Measurements from ENCODE around the gene ALOX15B.
"Not testable (repeated sequence)": the region's sequence is repeated elsewhere in the genome, so short reads cannot be mapped to it uniquely, and the experiment has no call there.

The ALOX15B gene

GRCh38 chr17:8013731-8014557 lies 24.9 kb upstream of the ALOX15B start:
- DNase-seq: no peak

GRCh38 chr17:8014558-8014850 lies 24.4 kb upstream of the ALOX15B start:
- no peak for DNase-seq

GRCh38 chr17:8015236-8015956 lies 23.5 kb upstream of the ALOX15B start:
- DNase-seq: no peak

- no peak for DNase-seq
Measured at GRCh38 chr17:8015957-8016631, 22.8 kb upstream of the ALOX15B start.

GRCh38 chr17:8016632-8017424 lies 22.0 kb upstream of the ALOX15B start:
- no peak for DNase-seq

GRCh38 chr17:8018436-8018835 lies 20.4 kb upstream of the ALOX15B start:
- DNase-seq: no peak

GRCh38 chr17:8019166-8019565 lies 19.7 kb upstream of the ALOX15B start:
- no peak for DNase-seq

GRCh38 chr17:8019665-8020650 lies 18.9 kb upstream of the ALOX15B start:
- no peak for DNase-seq

- DNase-seq: no peak
Measured at GRCh38 chr17:8020776-8021564, 17.9 kb upstream of the ALOX15B start.

GRCh38 chr17:8021565-8022359 lies 17.1 kb upstream of the ALOX15B start:
- no peak for DNase-seq

GRCh38 chr17:8022360-8023003 lies 16.4 kb upstream of the ALOX15B start:
- no peak for DNase-seq

GRCh38 chr17:8024161-8024560 lies 14.7 kb upstream of the ALOX15B start:
- not testable (repeated sequence) for DNase-seq

- no peak for DNase-seq
Measured at GRCh38 chr17:8025176-8025911, 13.5 kb upstream of the ALOX15B start.

GRCh38 chr17:8029121-8029520 lies 9.7 kb upstream of the ALOX15B start:
- no peak for DNase-seq

- no peak for DNase-seq
Measured at GRCh38 chr17:8031261-8031661, 7.6 kb upstream of the ALOX15B start.

- DNase-seq: no peak
Measured at GRCh38 chr17:8031950-8032349, 6.9 kb upstream of the ALOX15B start.

- DNase-seq: no peak
Measured at GRCh38 chr17:8032442-8032841, 6.4 kb upstream of the ALOX15B start.

- DNase-seq: no peak
Measured at GRCh38 chr17:8039611-8040168, 831 bp downstream of the ALOX15B start.
